Measurements from ENCODE around the gene UCHL1.

UCHL1 gene

GRCh38 chr4:41256740-41257256 lies at the start of gene UCHL1:
TSS of gene UCHL1 (plus strand) at chr4:41256928. CDS start at chr4:41256977, 49 bp downstream.
- peak; percentile 80 for DNase-seq (ENCODE audit: low spot score)

DNA sequence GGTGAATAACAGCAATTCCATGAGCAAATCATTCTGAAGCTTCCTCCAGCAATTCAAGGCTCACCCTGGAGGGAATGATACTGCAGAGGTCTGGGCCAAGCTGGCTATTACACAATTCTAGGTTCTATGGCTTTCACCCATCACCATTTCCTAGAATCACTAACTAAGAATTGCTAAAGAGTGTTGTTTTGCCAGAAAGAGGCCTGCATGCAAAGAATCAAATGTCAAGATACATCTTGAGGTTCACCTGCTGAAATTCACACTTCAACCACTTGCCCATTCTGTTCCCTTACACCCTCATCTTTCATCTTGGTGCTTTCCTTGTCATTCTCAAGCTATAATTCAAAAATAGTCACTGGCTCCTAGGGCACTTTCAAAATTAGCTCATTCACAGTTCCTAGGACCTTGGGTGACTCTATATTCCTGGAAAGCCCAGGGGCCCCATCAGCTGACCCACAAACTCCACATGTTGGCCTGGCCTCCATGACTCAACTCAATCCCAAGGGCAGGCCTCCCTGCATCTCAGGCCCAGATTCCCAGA lies 49.4 kb upstream of the UCHL1 start:
- DNase-seq (ENCODE audit: low spot score): no peak

DNA sequence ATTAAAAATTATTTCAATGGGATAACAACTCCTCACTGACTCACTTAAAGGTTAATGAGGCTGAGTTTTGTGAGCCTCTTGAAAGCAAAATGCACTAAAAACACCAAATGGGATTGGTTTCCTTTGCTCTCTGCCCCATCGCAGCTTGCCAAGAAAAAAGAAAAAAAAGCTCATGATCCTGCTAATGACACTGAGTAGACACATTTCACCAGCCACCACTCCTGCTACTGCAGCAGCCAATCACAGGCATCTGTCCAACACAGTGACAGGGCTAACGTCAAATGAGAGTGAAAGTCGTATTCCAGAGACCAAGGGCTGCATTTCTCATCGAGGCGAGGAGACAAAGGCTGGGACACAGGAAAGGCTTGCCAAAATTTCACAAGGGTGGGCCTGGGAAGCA lies 47.5 kb upstream of the UCHL1 start:
- DNase-seq (ENCODE audit: low spot score): no peak

DNA sequence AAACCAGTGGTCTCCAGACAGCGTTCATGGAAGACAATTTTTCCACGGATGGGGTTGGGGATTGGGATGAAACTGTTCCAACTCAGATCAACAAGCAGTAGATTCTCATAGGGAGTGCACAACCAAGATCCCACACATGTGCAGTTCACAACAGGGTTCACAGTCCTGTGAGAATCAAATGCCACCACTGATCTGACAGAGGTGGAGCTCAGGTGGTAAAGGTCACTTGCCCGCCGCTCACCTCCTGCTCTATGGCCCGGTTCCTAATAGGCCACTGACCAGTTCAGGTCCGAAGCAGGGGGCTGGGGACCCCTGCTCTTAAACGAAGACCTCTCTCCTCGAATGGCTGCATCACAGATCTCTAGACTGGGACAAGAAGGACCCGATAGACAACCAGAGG lies 46.8 kb upstream of the UCHL1 start:
- no peak for DNase-seq (ENCODE audit: low spot score)

DNA sequence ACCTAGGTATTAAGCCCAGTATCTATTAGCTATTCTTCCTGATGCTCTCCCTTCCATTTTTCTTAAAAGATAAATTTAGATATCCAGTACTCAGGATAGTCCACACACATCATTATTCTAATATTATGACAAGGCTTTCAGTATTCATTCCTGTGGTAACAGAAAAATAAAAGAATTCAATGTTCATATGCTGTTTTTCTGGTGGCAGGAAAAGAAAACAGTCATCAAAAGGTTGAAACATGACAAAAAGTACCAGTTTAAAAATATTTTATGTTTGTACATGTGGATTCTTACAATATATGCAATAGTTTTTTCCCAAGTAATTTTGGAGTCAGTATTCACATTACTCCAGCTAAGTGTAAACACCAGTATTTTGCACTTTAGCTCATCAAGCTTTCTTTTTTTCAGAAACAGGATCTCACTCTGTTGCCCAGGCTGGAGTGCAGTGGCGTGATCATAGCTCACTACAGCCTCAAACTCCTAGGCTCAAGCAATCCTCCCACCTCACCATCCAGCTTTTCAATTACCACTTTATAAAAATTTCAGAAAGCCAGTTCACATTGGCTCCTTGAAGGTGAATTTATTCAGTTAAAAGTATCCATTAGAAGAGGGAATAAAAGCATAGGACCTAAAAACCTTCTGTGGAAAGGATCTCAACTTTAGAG lies 44.6 kb upstream of the UCHL1 start:
- DNase-seq (ENCODE audit: low spot score): no peak

DNA sequence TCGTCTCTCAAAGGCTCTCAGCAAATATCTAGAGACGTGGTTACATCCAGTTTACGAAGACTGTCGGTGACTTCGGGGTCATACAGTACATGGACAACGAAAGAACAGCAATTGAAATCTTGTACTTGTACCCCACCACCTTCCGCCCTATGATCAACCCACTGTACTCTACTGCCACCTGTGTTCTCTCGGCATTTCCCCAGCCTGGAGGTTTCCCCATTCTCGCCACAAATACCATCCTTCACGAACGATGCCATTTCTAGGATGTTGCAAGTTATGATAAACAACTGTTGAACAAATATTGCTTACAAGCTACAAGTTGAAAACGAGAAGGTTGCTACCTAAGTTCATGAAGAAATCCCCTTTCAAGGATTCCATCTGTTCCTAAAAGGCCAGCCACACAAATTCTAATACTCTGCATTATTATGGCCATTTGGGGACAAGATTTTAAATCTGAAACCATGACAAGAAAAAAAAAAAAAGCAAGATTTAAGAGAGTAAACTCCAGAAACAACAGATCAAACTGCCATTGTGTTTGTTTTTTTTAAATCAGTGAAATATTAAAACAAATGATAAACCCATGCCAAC lies 44.0 kb upstream of the UCHL1 start:
- peak; percentile 52 for DNase-seq (ENCODE audit: low spot score)

- DNase-seq (ENCODE audit: low spot score): peak; percentile 32
Observed at GRCh38 chr4:41213625-41214135, 43.0 kb upstream of the UCHL1 start.

GRCh38 chr4:41214136-41214824 lies 42.4 kb upstream of the UCHL1 start, which contains the start of gene APBB2:
TSS of gene APBB2 (minus strand) at chr4:41214542. CDS start at chr4:41033254, 181,288 bp downstream.
- DNase-seq (ENCODE audit: low spot score): peak; percentile 89

DNA sequence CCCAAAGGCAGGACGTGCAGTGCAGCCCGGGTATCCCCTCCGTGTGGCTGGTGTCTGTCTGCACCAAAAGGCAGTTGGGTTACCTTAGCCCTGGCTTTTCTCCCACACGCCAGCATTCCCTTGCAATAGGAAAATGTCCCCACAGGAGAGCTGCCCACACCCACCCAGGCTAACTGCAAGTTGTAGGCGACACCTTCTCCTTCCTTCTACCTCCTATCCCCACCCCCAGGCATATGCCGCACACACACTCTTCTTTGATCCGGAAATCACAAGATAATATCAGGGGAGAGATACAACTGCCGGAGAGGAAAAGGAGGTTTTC lies 41.9 kb upstream of the UCHL1 start:
- DNase-seq (ENCODE audit: low spot score): no peak

GRCh38 chr4:41215155-41215554 lies 41.6 kb upstream of the UCHL1 start:
- no peak for DNase-seq (ENCODE audit: low spot score)

DNA sequence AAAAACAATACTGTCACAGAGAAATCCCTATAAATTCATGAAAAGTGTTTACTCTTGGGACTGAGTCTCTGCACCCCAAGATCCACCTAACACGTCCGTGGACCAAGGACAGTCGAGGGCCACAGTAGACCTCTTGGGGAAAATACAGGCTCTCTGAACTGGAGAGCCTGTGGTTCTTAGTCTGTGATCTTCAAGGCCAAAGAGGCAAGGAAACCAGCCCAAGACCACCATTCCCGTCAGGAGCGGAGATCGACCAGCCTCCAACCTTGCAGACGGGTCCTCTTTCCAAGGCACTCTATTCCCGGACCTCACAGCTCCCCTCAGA lies 40.8 kb upstream of the UCHL1 start:
- DNase-seq (ENCODE audit: low spot score): no peak

DNA sequence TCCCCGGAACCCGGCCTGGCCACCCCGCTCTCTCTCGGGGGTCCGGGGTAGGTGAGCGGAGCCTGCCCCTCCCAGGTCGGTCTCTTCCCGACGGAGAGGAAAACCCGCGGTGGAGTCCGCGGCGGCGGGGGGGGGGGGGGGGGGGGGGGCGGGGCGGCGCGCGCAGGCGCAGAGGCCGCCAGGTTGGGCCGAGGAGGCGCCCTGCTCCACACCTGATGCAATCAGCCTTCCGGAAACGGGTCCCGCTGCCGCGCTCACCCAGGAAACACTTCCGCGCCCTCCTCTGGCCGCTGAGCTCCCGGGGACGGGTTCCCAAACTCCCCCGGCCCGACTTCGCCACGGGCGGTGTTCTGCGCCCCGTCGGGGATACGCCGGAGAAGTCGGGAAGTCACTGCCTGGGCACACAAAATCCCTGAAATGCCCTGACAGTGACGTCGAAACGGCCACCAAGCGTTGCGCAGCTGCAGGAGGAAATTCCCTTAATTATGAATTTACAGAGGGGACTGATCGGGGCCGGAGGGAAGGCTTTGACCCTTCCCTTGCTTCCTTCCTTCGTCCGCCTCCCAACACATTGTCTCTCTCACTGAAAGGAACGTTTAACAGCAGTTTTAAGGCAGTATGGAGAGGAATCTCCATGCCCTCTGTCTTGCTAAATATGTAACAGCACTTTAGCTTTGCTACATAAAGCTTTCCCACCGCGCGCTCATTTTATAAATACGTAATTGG lies 40.3 kb upstream of the UCHL1 start:
- DNase-seq (ENCODE audit: low spot score): peak; percentile 88

- no peak for DNase-seq (ENCODE audit: low spot score)
Observed at GRCh38 chr4:41217020-41217333, 39.8 kb upstream of the UCHL1 start.

- DNase-seq (ENCODE audit: low spot score): no peak
Observed at GRCh38 chr4:41217374-41217773, 39.4 kb upstream of the UCHL1 start.

- DNase-seq (ENCODE audit: low spot score): no peak
Observed at GRCh38 chr4:41218703-41219102, 38.0 kb upstream of the UCHL1 start.

- DNase-seq (ENCODE audit: low spot score): no peak
Observed at GRCh38 chr4:41219421-41219950, 37.2 kb upstream of the UCHL1 start.

DNA sequence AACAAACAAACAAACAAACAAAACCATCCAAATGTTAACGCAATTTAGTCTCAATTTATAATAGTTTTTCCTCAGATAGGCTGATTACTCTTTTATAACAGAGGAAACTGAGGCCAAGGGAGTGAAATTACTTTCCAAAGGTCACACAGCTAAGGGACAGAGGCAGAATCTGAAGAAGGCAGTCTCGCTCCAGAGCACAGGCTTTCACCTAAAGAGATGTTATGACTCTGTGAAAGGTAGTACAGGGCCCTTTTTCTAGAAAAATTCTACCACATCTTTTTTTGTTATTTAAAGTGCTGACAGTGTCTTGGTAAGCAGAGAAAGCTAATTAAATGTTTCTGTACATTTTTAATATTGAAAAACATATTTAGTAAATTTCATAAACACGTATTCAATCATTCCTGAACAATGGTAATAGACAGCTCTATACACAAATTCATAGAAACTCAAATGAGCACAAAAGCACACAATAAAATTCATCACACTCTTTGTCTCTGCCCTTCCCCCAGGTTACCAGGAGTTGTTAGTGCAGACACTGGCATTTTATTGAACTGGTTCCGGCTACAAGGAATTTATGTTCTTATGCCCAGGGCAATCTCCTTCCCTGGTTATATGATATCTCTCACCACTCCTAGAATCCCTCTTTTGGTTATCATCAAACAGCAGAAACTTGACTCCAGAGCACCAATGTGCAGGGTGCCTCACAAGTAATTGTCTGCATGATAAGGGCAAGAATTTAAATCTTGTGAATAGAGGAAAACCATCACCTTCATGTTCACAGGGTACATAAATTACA lies 34.7 kb upstream of the UCHL1 start:
- DNase-seq (ENCODE audit: low spot score): no peak

DNA sequence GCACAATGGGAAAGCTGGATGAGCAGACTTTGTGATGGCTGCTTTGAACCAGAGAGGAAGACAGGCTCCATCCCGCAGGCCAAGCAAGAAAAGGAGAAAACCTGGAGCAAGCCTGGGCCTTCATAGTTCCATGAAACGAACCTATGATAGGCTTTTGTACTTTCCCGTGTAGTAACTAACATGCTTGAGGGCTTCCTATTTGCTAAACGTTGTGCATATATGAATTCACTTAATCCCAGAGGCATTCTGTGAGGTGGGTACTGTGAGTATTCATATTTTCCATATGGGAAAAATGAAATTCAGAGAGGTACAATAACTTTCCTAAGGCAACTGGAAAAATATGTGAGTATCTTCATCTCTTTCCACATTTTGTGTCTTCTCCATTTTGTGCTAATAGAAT lies 28.8 kb upstream of the UCHL1 start:
- no peak for DNase-seq (ENCODE audit: low spot score)

GRCh38 chr4:41232406-41232805 lies 24.3 kb upstream of the UCHL1 start:
- no peak for DNase-seq (ENCODE audit: low spot score)

GRCh38 chr4:41232856-41233255 lies 23.9 kb upstream of the UCHL1 start:
- no peak for DNase-seq (ENCODE audit: low spot score)

DNA sequence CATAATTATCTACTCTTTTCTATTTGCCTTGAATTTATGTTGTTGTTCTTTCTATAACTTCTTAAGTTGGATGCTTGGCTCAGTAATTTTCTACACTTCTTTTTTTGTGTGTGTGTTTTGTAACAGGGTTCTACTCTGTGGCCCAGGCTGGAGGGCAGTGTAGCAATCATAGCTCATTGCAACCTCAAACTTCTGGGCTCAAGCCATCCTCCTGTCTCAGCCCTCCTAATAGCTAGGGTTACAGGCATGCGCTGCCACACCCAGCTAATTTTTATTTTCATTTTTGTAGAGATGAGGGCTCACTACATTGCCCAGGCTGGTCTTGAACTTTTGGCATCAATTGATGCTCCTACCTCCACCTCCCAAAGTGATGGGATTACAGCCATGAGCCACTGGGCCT lies 20.7 kb upstream of the UCHL1 start:
- no peak for DNase-seq (ENCODE audit: low spot score)

Measured in germinal center (tissue), 1 donor.